Loucy (cell line): ENCODE data around the gene TMEM181.

ENCODE experiments used
- H2AFZ ChIP-seq: fragments of 200-600 bp; sonication (generic); 2 replicates; pipeline ENCODE4 v1.6.0; 2016; ENCODE audit warnings: antibody characterized with exemption, mild to moderate bottlenecking, low read length, moderate library complexity
- H3F3A ChIP-seq: fragments of 200-600 bp; 2 replicates; pipeline ENCODE4 v1.6.0; 2016; ENCODE audit warnings: antibody characterized with exemption, low read depth, mild to moderate bottlenecking
- H3K27me3 ChIP-seq: fragments of 200-600 bp; sonication (generic); 2 replicates; pipeline ENCODE4 v1.6.1; 2014; ENCODE audit warnings: low read length, mild to moderate bottlenecking; ENCODE audit not compliant: insufficient read depth, poor library complexity, severe bottlenecking
- H3K36me3 ChIP-seq: fragments of 200-600 bp; sonication (generic); 2 replicates; pipeline ENCODE4 v1.6.1; 2016; ENCODE audit warnings: low read length; ENCODE audit not compliant: insufficient read depth
- H3K4me1 ChIP-seq: fragments of 200-600 bp; sonication (generic); 2 replicates; pipeline ENCODE4 v1.5.1; 2014; ENCODE audit warnings: low read length, mild to moderate bottlenecking; ENCODE audit not compliant: insufficient read depth, poor library complexity, severe bottlenecking
- H3K4me2 ChIP-seq: fragments of 200-600 bp; sonication (generic); 2 replicates; pipeline ENCODE4 v1.6.0; 2014; ENCODE audit warnings: antibody characterized with exemption, low read length, low read depth, mild to moderate bottlenecking; ENCODE audit not compliant: poor library complexity, severe bottlenecking
- H3K4me3 ChIP-seq: fragments of 200-600 bp; sonication (generic); 2 replicates; pipeline ENCODE4 v1.5.1; 2014; ENCODE audit warnings: low read length, mild to moderate bottlenecking, mixed read lengths; ENCODE audit not compliant: poor library complexity, severe bottlenecking
- H3K79me2 ChIP-seq: fragments of 200-600 bp; sonication (generic); 2 replicates; pipeline ENCODE4 v1.6.1; 2014; ENCODE audit warnings: low read length; ENCODE audit not compliant: insufficient read depth
- H3K9ac ChIP-seq: fragments of 200-600 bp; sonication (generic); 2 replicates; pipeline ENCODE4 v1.6.0; 2014; ENCODE audit warnings: mild to moderate bottlenecking, low read depth, low read length, moderate library complexity; ENCODE audit not compliant: poor library complexity, severe bottlenecking
- H3K9me2 ChIP-seq: fragments of 200-600 bp; sonication (generic); replicated peaks from 2 replicates; pipeline ENCODE4 v1.6.1; 2016; ENCODE audit warnings: low read depth, low read length, mixed read lengths
- H3K9me3 ChIP-seq: fragments of 200-600 bp; sonication (generic); 2 replicates; pipeline ENCODE4 v1.6.1; 2014; ENCODE audit warnings: mild to moderate bottlenecking, antibody characterized with exemption, low read length, low read depth; ENCODE audit not compliant: insufficient read depth
- H4K20me1 ChIP-seq: fragments of 200-600 bp; sonication (generic); 2 replicates; pipeline ENCODE4 v1.6.0; 2014; ENCODE audit warnings: antibody characterized with exemption, low read length, mild to moderate bottlenecking; ENCODE audit not compliant: insufficient read depth, poor library complexity, severe bottlenecking
- EZH2phosphoT487 ChIP-seq: fragments of 200-600 bp; IDR thresholded peaks from 2 replicates; pipeline ENCODE4 v1.6.1; 2018; ENCODE audit warnings: antibody characterized with exemption, mild to moderate bottlenecking, moderate library complexity, borderline replicate concordance
- TF ChIP-seq, protein P1 (sequence below): fragments of 200-600 bp; sonication (generic); conservative IDR thresholded peaks from 2 replicates; pipeline ENCODE4 v1.5.1; 2014; ENCODE audit warnings: mild to moderate bottlenecking, antibody characterized with exemption, low read length

The TMEM181 gene

DNA sequence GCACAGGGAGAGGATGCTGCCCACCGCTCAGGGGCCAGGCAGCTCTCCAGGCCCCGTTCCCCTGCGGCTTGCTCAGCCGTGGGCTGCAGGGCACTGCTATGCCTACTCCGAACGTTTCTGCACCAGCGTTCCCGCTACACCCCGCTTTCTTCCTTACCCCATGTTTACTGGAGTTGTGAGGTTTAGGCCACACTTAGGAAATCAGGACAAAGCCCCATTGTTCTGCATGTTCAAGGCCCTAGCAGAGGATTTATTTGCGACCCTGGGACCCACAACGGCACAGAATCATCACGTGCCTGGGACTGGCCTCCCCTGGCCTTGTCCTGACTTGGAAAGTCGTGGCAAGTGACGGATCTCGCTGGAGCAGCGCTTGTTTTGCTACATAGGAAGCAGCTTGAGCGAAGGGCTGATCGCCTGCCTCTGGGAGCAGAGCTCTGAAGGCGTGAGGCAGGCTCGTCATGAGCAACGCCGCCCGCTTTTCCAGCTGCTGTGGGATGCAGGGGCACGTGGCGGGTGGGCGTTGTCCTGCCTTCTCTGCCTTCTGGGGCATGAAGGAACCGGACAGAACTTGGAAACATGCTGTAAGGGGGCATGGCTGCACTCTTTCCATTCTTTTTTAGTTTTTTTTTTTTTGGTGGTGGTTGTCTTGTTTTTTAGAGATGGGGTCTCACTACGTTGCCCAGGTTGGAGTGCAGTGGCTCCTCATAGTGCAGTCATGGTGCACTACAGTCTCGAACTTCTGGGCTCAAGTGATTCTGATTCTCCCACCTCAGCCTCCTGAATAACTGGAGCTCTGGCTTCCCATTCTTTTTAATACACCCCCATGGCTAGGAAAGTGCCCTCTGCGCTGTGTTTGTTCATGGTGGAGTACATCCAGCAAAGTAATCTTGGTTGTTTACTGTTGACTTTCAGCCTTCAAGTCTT lies 14.6 kb upstream of the TMEM181 start:
- Histone ChIP-seq H3K4me1 (no peaks in the 10 kb centered on the region), H3K36me3 (no peaks in the 10 kb centered on the region), H2AFZ (no peak overlapping the region), H3F3A (no peaks in the 10 kb centered on the region), H3K9me3 (no peaks in the 10 kb centered on the region), H3K9me2 (no peaks in the 10 kb centered on the region), H3K4me2 (no peak overlapping the region), H4K20me1 (no peaks in the 10 kb centered on the region), H3K4me3 (no peak overlapping the region), H3K27me3 (no peaks in the 10 kb centered on the region), H3K9ac (no peak overlapping the region), H3K79me2 (no peaks in the 10 kb centered on the region)
- no peak for TF ChIP-seq EZH2phosphoT487
- TF ChIP-seq, protein P1, sequence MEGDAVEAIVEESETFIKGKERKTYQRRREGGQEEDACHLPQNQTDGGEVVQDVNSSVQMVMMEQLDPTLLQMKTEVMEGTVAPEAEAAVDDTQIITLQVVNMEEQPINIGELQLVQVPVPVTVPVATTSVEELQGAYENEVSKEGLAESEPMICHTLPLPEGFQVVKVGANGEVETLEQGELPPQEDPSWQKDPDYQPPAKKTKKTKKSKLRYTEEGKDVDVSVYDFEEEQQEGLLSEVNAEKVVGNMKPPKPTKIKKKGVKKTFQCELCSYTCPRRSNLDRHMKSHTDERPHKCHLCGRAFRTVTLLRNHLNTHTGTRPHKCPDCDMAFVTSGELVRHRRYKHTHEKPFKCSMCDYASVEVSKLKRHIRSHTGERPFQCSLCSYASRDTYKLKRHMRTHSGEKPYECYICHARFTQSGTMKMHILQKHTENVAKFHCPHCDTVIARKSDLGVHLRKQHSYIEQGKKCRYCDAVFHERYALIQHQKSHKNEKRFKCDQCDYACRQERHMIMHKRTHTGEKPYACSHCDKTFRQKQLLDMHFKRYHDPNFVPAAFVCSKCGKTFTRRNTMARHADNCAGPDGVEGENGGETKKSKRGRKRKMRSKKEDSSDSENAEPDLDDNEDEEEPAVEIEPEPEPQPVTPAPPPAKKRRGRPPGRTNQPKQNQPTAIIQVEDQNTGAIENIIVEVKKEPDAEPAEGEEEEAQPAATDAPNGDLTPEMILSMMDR: no peak

DNA sequence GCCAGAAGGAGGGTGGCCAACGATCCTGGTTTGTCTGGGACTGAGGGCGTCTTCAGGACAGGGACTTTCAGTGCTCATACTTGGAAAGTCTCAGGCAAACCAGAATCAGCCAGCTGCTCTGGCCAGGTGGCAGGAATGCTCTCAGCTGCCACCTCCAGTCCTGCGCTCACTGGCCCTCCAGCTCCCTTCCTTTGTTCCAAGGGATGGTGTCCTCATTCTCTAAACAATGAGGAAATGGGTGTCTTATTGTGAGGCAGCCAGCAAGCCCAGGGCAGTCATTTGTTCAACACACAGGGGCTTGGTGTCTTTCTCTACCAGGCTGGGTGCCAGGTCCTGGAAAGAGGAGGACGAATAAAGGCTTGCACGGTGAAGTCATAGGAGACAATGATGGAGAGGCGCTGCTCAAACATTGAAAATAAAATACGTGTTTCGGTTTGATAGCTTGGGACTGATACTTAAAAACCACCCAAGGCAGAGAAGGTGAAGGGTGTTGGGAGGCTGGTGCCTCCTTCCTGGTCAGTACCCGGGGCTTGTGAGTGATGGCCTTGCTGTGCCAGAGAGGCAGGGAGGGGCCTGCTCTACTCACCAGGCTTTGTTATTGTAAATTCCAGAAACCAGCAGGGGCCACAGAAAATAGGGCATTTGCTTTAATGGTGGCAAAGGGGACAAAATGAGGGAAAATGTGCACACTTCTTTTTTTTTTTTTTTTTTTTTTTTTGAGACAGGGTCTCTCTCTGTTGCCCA lies 11.3 kb upstream of the TMEM181 start:
- no peaks in the 10 kb centered on the region for H3K9me3 ChIP-seq
- H3K9ac ChIP-seq: no peak overlapping the region
- no peak overlapping the region for H2AFZ ChIP-seq
- no peaks in the 10 kb centered on the region for H3K9me2 ChIP-seq
- no peak overlapping the region for H3K4me3 ChIP-seq
- no peaks in the 10 kb centered on the region for H3K27me3 ChIP-seq
- H3K4me2 ChIP-seq: no peak overlapping the region
- no peaks in the 10 kb centered on the region for H3K4me1 ChIP-seq
- no peaks in the 10 kb centered on the region for H3K79me2 ChIP-seq
- no peaks in the 10 kb centered on the region for H3K36me3 ChIP-seq
- H3F3A ChIP-seq: no peaks in the 10 kb centered on the region
- no peak for TF ChIP-seq EZH2phosphoT487
- TF ChIP-seq, protein P1: no peak
- H4K20me1 ChIP-seq: no peaks in the 10 kb centered on the region

DNA sequence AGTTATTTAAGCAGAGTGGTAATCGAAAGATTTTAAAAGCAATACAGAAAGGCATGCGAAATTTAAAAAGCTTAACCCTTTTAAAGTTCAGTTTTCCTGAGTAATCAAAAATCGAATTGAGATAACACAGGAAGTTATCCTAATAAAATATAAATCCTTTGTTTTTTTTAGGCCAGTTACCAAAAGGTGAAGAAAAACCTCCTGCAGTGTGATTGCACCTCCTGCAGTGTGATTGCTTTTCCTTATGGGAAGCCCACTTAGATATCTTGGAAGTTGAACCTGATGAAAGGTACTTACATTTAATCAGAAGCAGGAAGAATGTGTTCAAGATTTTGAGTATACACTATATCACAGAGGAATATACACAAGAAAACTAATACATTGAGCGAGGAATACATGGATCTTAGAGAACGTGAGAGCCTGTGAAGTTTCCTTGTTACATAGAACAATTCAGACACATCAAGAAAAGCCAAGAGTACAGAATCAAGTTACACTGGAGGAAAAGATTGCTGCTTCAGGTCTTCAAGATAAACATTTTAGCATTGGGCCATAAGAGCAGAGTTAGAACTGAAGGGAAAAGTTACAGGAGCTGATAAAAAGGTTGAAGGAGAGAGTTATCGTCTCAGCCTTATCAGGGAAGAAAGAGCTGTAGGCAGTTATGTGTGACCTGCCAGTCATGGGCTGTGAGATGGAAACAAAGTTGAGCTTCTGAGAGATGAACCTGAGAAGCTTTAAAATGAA lies 7.7 kb upstream of the TMEM181 start:
- H2AFZ ChIP-seq: no peak overlapping the region

More for the DNA sequence above, 7.7 kb upstream of the TMEM181 start:
- no peaks in the 10 kb centered on the region for H3K79me2 ChIP-seq
- no peaks in the 10 kb centered on the region for H3F3A ChIP-seq
- H3K4me2 ChIP-seq: no peak overlapping the region
- H3K9me2 ChIP-seq: no peaks in the 10 kb centered on the region
- no peaks in the 10 kb centered on the region for H3K36me3 ChIP-seq
- H3K27me3 ChIP-seq: no peaks in the 10 kb centered on the region
- TF ChIP-seq, protein P1: no peak
- no peak for TF ChIP-seq EZH2phosphoT487
- no peaks in the 10 kb centered on the region for H3K9me3 ChIP-seq
- no peak overlapping the region for H3K4me3 ChIP-seq
- H4K20me1 ChIP-seq: no peaks in the 10 kb centered on the region
- no peak overlapping the region for H3K9ac ChIP-seq
- peaks cover 4% of the 10 kb centered on the region for H3K4me1 ChIP-seq
